Neural progenitor cell (in vitro differentiated cells): ENCODE results near the gene ZNF614. TPM values are rescaled to one million over a fixed set of nuclear protein-coding genes. Genes with fewer than 3 reads are reported as not detected.

ENCODE experiments used
- DNase-seq: peaks from one replicate; pipeline ENCODE4 v3.0.0-alpha.2; 2016; ENCODE audit warnings: low spot score
- H2AFZ ChIP-seq: fragments of 200-600 bp; sonication (generic); replicated peaks from 2 replicates; pipeline ENCODE4 v1.6.1; 2016; ENCODE audit warnings: antibody characterized with exemption
- H3F3A ChIP-seq: fragments of 200-600 bp; sonication (generic); 2 replicates; pipeline ENCODE4 v1.6.1; 2016; ENCODE audit warnings: antibody characterized with exemption, low read depth
- H3K27ac ChIP-seq: fragments of 200-600 bp; sonication (generic); 2 replicates; pipeline ENCODE4 v1.5.1; 2016; ENCODE audit warnings: mild to moderate bottlenecking
- H3K27me3 ChIP-seq: fragments of 200-600 bp; sonication (generic); 2 replicates; pipeline ENCODE4 v1.6.1; 2016; ENCODE audit warnings: mild to moderate bottlenecking, moderate library complexity
- H3K36me3 ChIP-seq: fragments of 200-600 bp; sonication (generic); 2 replicates; pipeline ENCODE4 v1.5.1; 2016
- H3K4me1 ChIP-seq: fragments of 200-600 bp; sonication (generic); 2 replicates; pipeline ENCODE4 v1.6.1; 2016; ENCODE audit warnings: mixed run types
- H3K4me2 ChIP-seq: fragments of 200-600 bp; sonication (generic); 2 replicates; pipeline ENCODE4 v1.6.1; 2016
- H3K4me3 ChIP-seq: fragments of 200-600 bp; sonication (generic); 2 replicates; pipeline ENCODE4 v1.5.1; 2016
- H3K79me2 ChIP-seq: fragments of 200-600 bp; sonication (generic); 2 replicates; pipeline ENCODE4 v1.6.1; 2016; ENCODE audit warnings: low read depth
- H3K9ac ChIP-seq: fragments of 200-600 bp; sonication (generic); 2 replicates; pipeline ENCODE4 v1.6.1; 2016
- H3K9me3 ChIP-seq: fragments of 200-600 bp; sonication (generic); 2 replicates; pipeline ENCODE4 v1.5.1; 2016; ENCODE audit warnings: low read depth
- H4K20me1 ChIP-seq: fragments of 200-600 bp; sonication (generic); 2 replicates; pipeline ENCODE4 v1.6.1; 2016; ENCODE audit warnings: low read depth
- H3K27ac Mint-ChIP-seq: 3 replicates; pipeline ENCODE4 v1.8.0; 2021; ENCODE audit warnings: mixed read lengths
- H3K27me3 Mint-ChIP-seq: 2 replicates; pipeline ENCODE4 v1.8.0; 2022; ENCODE audit warnings: low read depth, mild to moderate bottlenecking, inconsistent platforms, moderate library complexity, mixed read lengths; ENCODE audit not compliant: insufficient read depth
- H3K36me3 Mint-ChIP-seq: 3 replicates; pipeline ENCODE4 v1.8.0; 2021; ENCODE audit warnings: mixed read lengths
- H3K4me1 Mint-ChIP-seq: 3 replicates; pipeline ENCODE4 v1.8.0; 2021; ENCODE audit warnings: mixed read lengths
- H3K4me3 Mint-ChIP-seq: 3 replicates; pipeline ENCODE4 v1.8.0; 2021; ENCODE audit warnings: mild to moderate bottlenecking, moderate library complexity, mixed read lengths
- H3K9me3 Mint-ChIP-seq: 3 replicates; pipeline ENCODE4 v1.8.0; 2020; ENCODE audit warnings: mixed read lengths
- CTCF ChIP-seq: fragments of 200-600 bp; sonication (generic); IDR thresholded peaks from 2 replicates; pipeline ENCODE4 v1.5.1; 2017; ENCODE audit warnings: antibody characterized with exemption, mild to moderate bottlenecking
- EZH2 ChIP-seq: fragments of 200-600 bp; sonication (generic); IDR thresholded peaks from 2 replicates; pipeline ENCODE4 v1.6.1; 2017; ENCODE audit warnings: antibody characterized with exemption, mild to moderate bottlenecking, moderate library complexity
- EZH2phosphoT487 ChIP-seq: fragments of 200-600 bp; sonication (generic); IDR thresholded peaks from 2 replicates; pipeline ENCODE4 v1.6.1; 2017; ENCODE audit warnings: antibody characterized with exemption
- total RNA-seq: library from RNA; depleted of rRNA; stranded (reverse); fragments of >200 nt; gene quantifications from 2 replicates; pipeline ENCODE4 v1.2.3, GENCODE V29; 2015; ENCODE audit warnings: low replicate concordance

ZNF614 gene
- total RNA-seq, 1 donor from 2014 or later = 21.5 TPM

DNA sequence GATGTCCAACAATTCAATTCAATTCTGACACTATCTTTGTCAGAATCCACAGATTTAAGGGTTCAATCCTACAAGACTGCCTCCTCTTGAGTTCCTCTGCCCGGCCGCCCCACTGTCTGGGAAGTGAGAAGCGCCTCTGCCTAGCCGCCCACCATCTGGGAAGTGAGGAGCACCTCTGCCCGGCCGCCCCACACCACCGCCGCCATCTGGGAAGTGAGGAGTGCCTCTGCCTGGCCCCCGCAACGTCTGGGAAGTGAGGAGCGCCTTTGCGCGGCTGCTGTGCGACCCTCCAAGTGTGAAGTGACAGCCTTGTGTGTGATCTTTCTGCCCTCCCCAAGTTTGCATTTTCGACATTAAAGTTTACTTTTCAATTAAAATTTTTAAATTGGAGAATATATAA, 6.0 kb downstream of the ZNF614 start:
- no peak overlapping the region for H3K4me3 ChIP-seq
- no peak overlapping the region for H3K4me3 Mint-ChIP-seq
- peaks cover 31% of the 10 kb centered on the region for H3K79me2 ChIP-seq
- peaks cover 32% of the 10 kb centered on the region for H3K36me3 ChIP-seq
- H3K36me3 Mint-ChIP-seq = peaks cover 91% of the 10 kb centered on the region
- no peak overlapping the region for H2AFZ ChIP-seq
- H4K20me1 ChIP-seq = no peaks in the 10 kb centered on the region
- no peak overlapping the region for H3K27ac Mint-ChIP-seq
- no peaks in the 10 kb centered on the region for H3F3A ChIP-seq
- TF ChIP-seq EZH2 (no peak), CTCF (no peak), EZH2phosphoT487 (no peak)
- no peaks in the 10 kb centered on the region for H3K4me1 Mint-ChIP-seq
- H3K27me3 Mint-ChIP-seq = peaks cover 2% of the 10 kb centered on the region
- no peaks in the 10 kb centered on the region for H3K27me3 ChIP-seq
- H3K9me3 Mint-ChIP-seq = peaks cover 85% of the 10 kb centered on the region
- no peak overlapping the region for H3K4me2 ChIP-seq
- no peak for DNase-seq
- H3K27ac ChIP-seq = no peak overlapping the region
- no peak overlapping the region for H3K9ac ChIP-seq
- peaks cover 3% of the 10 kb centered on the region for H3K4me1 ChIP-seq
- no peaks in the 10 kb centered on the region for H3K9me3 ChIP-seq

DNA sequence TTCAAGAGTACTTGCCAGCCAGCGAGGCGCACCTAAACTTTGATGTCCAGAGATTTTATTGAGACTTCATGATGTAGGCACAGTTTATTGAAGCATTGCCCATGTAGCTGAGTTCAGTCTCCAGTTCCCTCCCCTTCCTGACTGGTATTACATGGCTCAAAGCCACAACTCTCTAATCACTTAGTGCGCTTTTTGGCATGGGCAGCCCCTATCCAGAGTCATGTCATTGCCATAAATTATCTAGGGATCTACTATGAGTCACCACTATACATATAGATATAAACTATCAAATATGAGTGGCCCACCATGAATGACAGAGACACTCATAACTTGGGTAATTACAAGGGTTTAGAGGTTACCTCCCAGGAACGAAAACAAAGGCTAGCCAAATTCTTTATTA, 7.7 kb downstream of the ZNF614 start:
- Histone ChIP-seq H3K36me3 (peaks cover 47% of the 10 kb centered on the region), H3K79me2 (peaks cover 18% of the 10 kb centered on the region), H3K4me3 (no peak overlapping the region), H3K4me1 (no peaks in the 10 kb centered on the region), H3K9me3 (no peaks in the 10 kb centered on the region), H2AFZ (no peak overlapping the region), H4K20me1 (no peaks in the 10 kb centered on the region), H3K4me2 (no peak overlapping the region), H3K27me3 (no peaks in the 10 kb centered on the region), H3K27ac (no peak overlapping the region), H3K9ac (no peak overlapping the region), H3F3A (no peaks in the 10 kb centered on the region)
- no peak overlapping the region for H3K27ac Mint-ChIP-seq
- peaks cover 91% of the 10 kb centered on the region for H3K36me3 Mint-ChIP-seq
- peaks cover 87% of the 10 kb centered on the region for H3K9me3 Mint-ChIP-seq
- peak overlapping the region; percentile 52 for H3K4me3 Mint-ChIP-seq
- TF ChIP-seq EZH2phosphoT487 (no peak), EZH2 (no peak), CTCF (no peak)
- DNase-seq = no peak
- H3K4me1 Mint-ChIP-seq = no peaks in the 10 kb centered on the region
- peaks cover 2% of the 10 kb centered on the region for H3K27me3 Mint-ChIP-seq

- Histone ChIP-seq H3K27me3 (no peaks in the 10 kb centered on the region), H3K9me3 (peaks cover 7% of the 10 kb centered on the region), H2AFZ (no peak overlapping the region), H3F3A (no peaks in the 10 kb centered on the region), H3K79me2 (peaks cover 19% of the 10 kb centered on the region), H3K4me3 (no peak overlapping the region), H3K36me3 (peaks cover 6% of the 10 kb centered on the region), H3K9ac (no peak overlapping the region), H3K27ac (no peak overlapping the region), H3K4me1 (no peaks in the 10 kb centered on the region), H3K4me2 (no peak overlapping the region), H4K20me1 (no peaks in the 10 kb centered on the region)
- Mint-ChIP-seq H3K4me3 (no peak overlapping the region), H3K36me3 (peaks cover 39% of the 10 kb centered on the region), H3K27ac (no peak overlapping the region), H3K4me1 (peaks cover 16% of the 10 kb centered on the region), H3K27me3 (peaks cover 4% of the 10 kb centered on the region), H3K9me3 (peaks cover 66% of the 10 kb centered on the region)
- TF ChIP-seq EZH2phosphoT487 (no peak), CTCF (no peak), EZH2 (no peak)
- DNase-seq = no peak
Measured at GRCh38 chr19:52010674-52011073, 17.5 kb downstream of the ZNF614 start.
